Neural progenitor cell (in vitro differentiated cells): ENCODE data around the gene HNF4A. TPM values are rescaled to one million over a fixed set of nuclear protein-coding genes. Genes with fewer than 3 reads are reported as not detected.

Experiments
- DNase-seq: peaks from one replicate; pipeline ENCODE4 v3.0.0-alpha.2; 2016; ENCODE audit warnings: low spot score
- H2AFZ ChIP-seq: fragments of 200-600 bp; sonication (generic); replicated peaks from 2 replicates; pipeline ENCODE4 v1.6.1; 2016; ENCODE audit warnings: antibody characterized with exemption
- H3F3A ChIP-seq: fragments of 200-600 bp; sonication (generic); 2 replicates; pipeline ENCODE4 v1.6.1; 2016; ENCODE audit warnings: antibody characterized with exemption, low read depth
- H3K27ac ChIP-seq: fragments of 200-600 bp; sonication (generic); 2 replicates; pipeline ENCODE4 v1.5.1; 2016; ENCODE audit warnings: mild to moderate bottlenecking
- H3K27me3 ChIP-seq: fragments of 200-600 bp; sonication (generic); 2 replicates; pipeline ENCODE4 v1.6.1; 2016; ENCODE audit warnings: mild to moderate bottlenecking, moderate library complexity
- H3K36me3 ChIP-seq: fragments of 200-600 bp; sonication (generic); 2 replicates; pipeline ENCODE4 v1.5.1; 2016
- H3K4me1 ChIP-seq: fragments of 200-600 bp; sonication (generic); 2 replicates; pipeline ENCODE4 v1.6.1; 2016; ENCODE audit warnings: mixed run types
- H3K4me2 ChIP-seq: fragments of 200-600 bp; sonication (generic); 2 replicates; pipeline ENCODE4 v1.6.1; 2016
- H3K4me3 ChIP-seq: fragments of 200-600 bp; sonication (generic); 2 replicates; pipeline ENCODE4 v1.5.1; 2016
- H3K79me2 ChIP-seq: fragments of 200-600 bp; sonication (generic); 2 replicates; pipeline ENCODE4 v1.6.1; 2016; ENCODE audit warnings: low read depth
- H3K9ac ChIP-seq: fragments of 200-600 bp; sonication (generic); 2 replicates; pipeline ENCODE4 v1.6.1; 2016
- H3K9me3 ChIP-seq: fragments of 200-600 bp; sonication (generic); 2 replicates; pipeline ENCODE4 v1.5.1; 2016; ENCODE audit warnings: low read depth
- H4K20me1 ChIP-seq: fragments of 200-600 bp; sonication (generic); 2 replicates; pipeline ENCODE4 v1.6.1; 2016; ENCODE audit warnings: low read depth
- H3K27ac Mint-ChIP-seq: 3 replicates; pipeline ENCODE4 v1.8.0; 2021; ENCODE audit warnings: mixed read lengths
- H3K27me3 Mint-ChIP-seq: 2 replicates; pipeline ENCODE4 v1.8.0; 2022; ENCODE audit warnings: low read depth, mild to moderate bottlenecking, inconsistent platforms, moderate library complexity, mixed read lengths; ENCODE audit not compliant: insufficient read depth
- H3K36me3 Mint-ChIP-seq: 3 replicates; pipeline ENCODE4 v1.8.0; 2021; ENCODE audit warnings: mixed read lengths
- H3K4me1 Mint-ChIP-seq: 3 replicates; pipeline ENCODE4 v1.8.0; 2021; ENCODE audit warnings: mixed read lengths
- H3K4me3 Mint-ChIP-seq: 3 replicates; pipeline ENCODE4 v1.8.0; 2021; ENCODE audit warnings: mild to moderate bottlenecking, moderate library complexity, mixed read lengths
- H3K9me3 Mint-ChIP-seq: 3 replicates; pipeline ENCODE4 v1.8.0; 2020; ENCODE audit warnings: mixed read lengths
- EZH2 ChIP-seq: fragments of 200-600 bp; sonication (generic); IDR thresholded peaks from 2 replicates; pipeline ENCODE4 v1.6.1; 2017; ENCODE audit warnings: antibody characterized with exemption, mild to moderate bottlenecking, moderate library complexity
- EZH2phosphoT487 ChIP-seq: fragments of 200-600 bp; sonication (generic); IDR thresholded peaks from 2 replicates; pipeline ENCODE4 v1.6.1; 2017; ENCODE audit warnings: antibody characterized with exemption
- total RNA-seq: library from RNA; depleted of rRNA; stranded (reverse); fragments of >200 nt; gene quantifications from 2 replicates; pipeline ENCODE4 v1.2.3, GENCODE V29; 2015; ENCODE audit warnings: low replicate concordance
- TF ChIP-seq, protein P1 (sequence below): fragments of 200-600 bp; sonication (generic); IDR thresholded peaks from 2 replicates; pipeline ENCODE4 v1.5.1; 2017; ENCODE audit warnings: antibody characterized with exemption, mild to moderate bottlenecking

Gene HNF4A
- total RNA-seq, 1 donor from 2014 or later, result 1.6 TPM

DNA sequence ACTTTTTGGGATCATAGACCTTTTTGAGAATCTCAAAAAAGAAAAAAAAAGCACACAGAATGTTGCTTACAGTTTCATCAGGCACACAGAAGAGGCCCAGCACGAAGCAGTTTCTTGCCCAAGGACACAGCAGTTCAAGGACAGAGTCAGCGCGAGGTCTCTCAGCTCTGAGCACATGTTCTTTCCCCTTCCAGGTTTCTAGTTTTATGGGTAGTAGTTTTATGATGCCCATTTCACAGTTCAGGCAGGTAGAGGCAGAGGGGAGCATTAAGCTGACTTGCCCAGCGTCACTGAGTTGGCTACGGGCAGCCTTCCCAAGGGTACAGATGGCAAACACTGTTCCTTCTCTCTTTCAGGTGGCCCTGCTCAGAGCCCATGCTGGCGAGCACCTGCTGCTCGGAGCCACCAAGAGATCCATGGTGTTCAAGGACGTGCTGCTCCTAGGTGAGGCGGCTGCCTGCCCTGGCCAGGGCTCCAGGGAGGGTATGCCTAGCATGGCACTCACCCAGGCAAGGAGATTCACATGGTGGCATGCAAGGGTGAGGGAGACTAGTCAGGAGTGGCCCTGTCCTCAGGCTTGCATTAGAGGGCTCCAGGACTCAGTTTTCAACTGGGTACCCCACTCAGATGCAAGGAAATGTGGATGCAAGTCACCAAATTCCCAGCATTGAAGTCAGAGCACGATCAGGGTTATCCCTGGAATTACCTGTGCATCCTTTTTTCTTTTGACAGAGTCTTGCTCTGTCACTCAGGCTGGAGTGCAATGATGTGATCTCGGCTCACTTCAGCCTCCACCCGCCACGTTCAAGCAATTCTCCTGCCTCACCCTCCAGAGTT is 62.8 kb downstream of the HNF4A start:
- Mint-ChIP-seq H3K36me3 (no peaks in the 10 kb centered on the region), H3K9me3 (no peaks in the 10 kb centered on the region)
- no peaks in the 10 kb centered on the region for H3K36me3 ChIP-seq

DNA sequence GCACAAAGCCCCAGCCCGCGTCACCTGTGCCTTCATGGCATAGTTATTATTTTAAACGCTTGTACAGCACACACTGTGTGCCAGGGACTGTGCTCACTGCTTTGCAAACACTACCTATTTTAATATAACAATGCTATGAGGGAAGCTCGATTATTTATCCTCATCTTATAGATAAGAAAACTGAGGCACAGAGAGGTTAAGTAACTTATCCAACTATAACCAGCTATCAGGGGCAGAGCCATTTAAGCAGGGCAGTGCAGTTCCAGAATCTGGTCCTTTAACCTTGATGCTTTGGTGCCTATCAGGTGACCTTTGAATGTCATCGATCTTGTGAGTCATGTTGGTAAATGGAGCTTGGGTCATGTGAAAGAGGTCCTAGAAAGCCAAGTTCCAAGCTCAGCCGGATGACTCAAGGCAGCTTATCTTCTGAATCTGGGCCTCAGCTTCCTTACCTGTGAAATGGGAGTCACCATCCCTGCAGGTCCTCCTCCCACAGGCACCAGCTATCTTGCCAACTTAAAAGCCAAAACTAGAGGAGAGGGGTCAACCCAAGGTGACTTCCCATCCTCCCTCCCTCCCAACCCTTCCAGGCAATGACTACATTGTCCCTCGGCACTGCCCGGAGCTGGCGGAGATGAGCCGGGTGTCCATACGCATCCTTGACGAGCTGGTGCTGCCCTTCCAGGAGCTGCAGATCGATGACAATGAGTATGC is 63.8 kb downstream of the HNF4A start:
- H3K27ac ChIP-seq, result no peak overlapping the region
- Mint-ChIP-seq H3K36me3 (no peaks in the 10 kb centered on the region), H3K27me3 (peaks cover 4% of the 10 kb centered on the region), H3K27ac (no peak overlapping the region), H3K9me3 (no peaks in the 10 kb centered on the region), H3K4me3 (no peak overlapping the region), H3K4me1 (no peaks in the 10 kb centered on the region)
- no peak for TF ChIP-seq EZH2
- TF ChIP-seq, protein P1, sequence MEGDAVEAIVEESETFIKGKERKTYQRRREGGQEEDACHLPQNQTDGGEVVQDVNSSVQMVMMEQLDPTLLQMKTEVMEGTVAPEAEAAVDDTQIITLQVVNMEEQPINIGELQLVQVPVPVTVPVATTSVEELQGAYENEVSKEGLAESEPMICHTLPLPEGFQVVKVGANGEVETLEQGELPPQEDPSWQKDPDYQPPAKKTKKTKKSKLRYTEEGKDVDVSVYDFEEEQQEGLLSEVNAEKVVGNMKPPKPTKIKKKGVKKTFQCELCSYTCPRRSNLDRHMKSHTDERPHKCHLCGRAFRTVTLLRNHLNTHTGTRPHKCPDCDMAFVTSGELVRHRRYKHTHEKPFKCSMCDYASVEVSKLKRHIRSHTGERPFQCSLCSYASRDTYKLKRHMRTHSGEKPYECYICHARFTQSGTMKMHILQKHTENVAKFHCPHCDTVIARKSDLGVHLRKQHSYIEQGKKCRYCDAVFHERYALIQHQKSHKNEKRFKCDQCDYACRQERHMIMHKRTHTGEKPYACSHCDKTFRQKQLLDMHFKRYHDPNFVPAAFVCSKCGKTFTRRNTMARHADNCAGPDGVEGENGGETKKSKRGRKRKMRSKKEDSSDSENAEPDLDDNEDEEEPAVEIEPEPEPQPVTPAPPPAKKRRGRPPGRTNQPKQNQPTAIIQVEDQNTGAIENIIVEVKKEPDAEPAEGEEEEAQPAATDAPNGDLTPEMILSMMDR, result no peak
- TF ChIP-seq EZH2phosphoT487, result no peak
- no peak for DNase-seq
- H3K4me2 ChIP-seq, result no peak overlapping the region
- no peak overlapping the region for H3K4me3 ChIP-seq
- no peaks in the 10 kb centered on the region for H3K27me3 ChIP-seq
- no peaks in the 10 kb centered on the region for H4K20me1 ChIP-seq
- H2AFZ ChIP-seq, result no peak overlapping the region
- no peaks in the 10 kb centered on the region for H3K36me3 ChIP-seq
- no peaks in the 10 kb centered on the region for H3F3A ChIP-seq
- no peaks in the 10 kb centered on the region for H3K79me2 ChIP-seq
- H3K9me3 ChIP-seq, result no peaks in the 10 kb centered on the region
- H3K4me1 ChIP-seq, result no peaks in the 10 kb centered on the region
- no peak overlapping the region for H3K9ac ChIP-seq

More for the DNA sequence above, 62.8 kb downstream of the HNF4A start:
- TF ChIP-seq, protein P1, result no peak
- TF ChIP-seq EZH2 (no peak), EZH2phosphoT487 (no peak)
- Mint-ChIP-seq H3K27ac (no peak overlapping the region), H3K4me1 (no peaks in the 10 kb centered on the region), H3K27me3 (peaks cover 3% of the 10 kb centered on the region), H3K4me3 (no peak overlapping the region)
- no peak overlapping the region for H3K9ac ChIP-seq
- H3K4me2 ChIP-seq, result no peak overlapping the region
- H3K79me2 ChIP-seq, result no peaks in the 10 kb centered on the region
- no peaks in the 10 kb centered on the region for H3K4me1 ChIP-seq
- no peaks in the 10 kb centered on the region for H4K20me1 ChIP-seq
- no peak overlapping the region for H3K27ac ChIP-seq
- H3K9me3 ChIP-seq, result no peaks in the 10 kb centered on the region
- H3F3A ChIP-seq, result no peaks in the 10 kb centered on the region
- no peak overlapping the region for H3K4me3 ChIP-seq
- H3K27me3 ChIP-seq, result no peaks in the 10 kb centered on the region
- DNase-seq, result no peak
- no peak overlapping the region for H2AFZ ChIP-seq

DNA sequence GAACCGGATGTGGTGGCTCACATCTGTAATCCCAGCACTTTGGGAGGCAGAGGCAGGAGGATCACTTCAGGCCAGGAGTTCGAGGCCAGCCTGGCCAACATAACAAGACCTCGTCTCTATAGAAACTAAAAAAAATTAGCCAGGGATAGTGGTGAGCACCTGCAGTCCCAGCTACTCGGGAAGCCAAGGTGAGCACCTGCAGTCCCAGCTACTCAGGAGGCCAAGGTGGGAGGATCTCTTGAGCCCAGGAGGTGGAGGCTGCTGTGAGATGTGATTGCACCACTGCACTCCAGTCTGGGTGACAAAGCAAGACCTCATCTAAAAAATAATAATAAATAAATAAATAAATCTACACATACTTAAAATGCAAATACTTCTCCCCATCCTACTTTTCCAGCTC is 65.0 kb downstream of the HNF4A start:
- TF ChIP-seq EZH2 (no peak), EZH2phosphoT487 (no peak)
- TF ChIP-seq, protein P1, result no peak
- H3K79me2 ChIP-seq, result no peaks in the 10 kb centered on the region
- no peak overlapping the region for H2AFZ ChIP-seq
- DNase-seq, result no peak
- no peak overlapping the region for H3K27ac Mint-ChIP-seq
- no peaks in the 10 kb centered on the region for H3K36me3 Mint-ChIP-seq
- no peak overlapping the region for H3K4me3 ChIP-seq
- no peaks in the 10 kb centered on the region for H3K9me3 Mint-ChIP-seq
- no peaks in the 10 kb centered on the region for H3K4me1 Mint-ChIP-seq
- no peak overlapping the region for H3K4me2 ChIP-seq
- no peak overlapping the region for H3K9ac ChIP-seq
- no peaks in the 10 kb centered on the region for H3K4me1 ChIP-seq
- no peak overlapping the region for H3K4me3 Mint-ChIP-seq
- H3F3A ChIP-seq, result no peaks in the 10 kb centered on the region
- peaks cover 3% of the 10 kb centered on the region for H3K27me3 ChIP-seq
- H4K20me1 ChIP-seq, result no peaks in the 10 kb centered on the region
- H3K27me3 Mint-ChIP-seq, result peaks cover 4% of the 10 kb centered on the region
- H3K36me3 ChIP-seq, result no peaks in the 10 kb centered on the region
- H3K27ac ChIP-seq, result no peak overlapping the region
- no peaks in the 10 kb centered on the region for H3K9me3 ChIP-seq
